ENCODE data around the gene NR2F1-AS1.
A peak's percentile ranks its signal among the peaks of the same experiment; 100 is the strongest.

The NR2F1-AS1 gene

GRCh38 chr5:93378073-93378472, 202.9 kb downstream of the NR2F1-AS1 start:
- peak; percentile 6 for DNase-seq

DNA sequence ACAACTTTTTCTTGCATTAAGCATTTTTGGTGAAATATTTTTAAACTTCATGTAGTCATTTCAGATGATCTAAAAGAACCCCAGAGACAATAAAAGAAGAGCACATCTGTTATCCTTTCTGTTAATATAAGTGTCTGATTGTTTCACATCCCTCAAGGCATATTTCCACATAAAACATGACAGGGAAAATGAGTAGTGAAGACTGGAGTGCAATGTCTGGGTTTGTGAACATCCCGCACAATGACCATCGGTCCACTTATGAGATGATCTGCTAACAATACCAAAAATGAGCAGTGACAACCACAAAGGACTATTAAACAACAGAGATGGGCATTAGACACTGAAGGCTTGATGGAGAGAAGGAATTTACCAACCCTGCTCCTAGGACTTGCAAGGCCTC, 209.1 kb downstream of the NR2F1-AS1 start:
- DNase-seq: no peak

GRCh38 chr5:93364378-93364777, 216.6 kb downstream of the NR2F1-AS1 start:
- DNase-seq: no peak

DNA sequence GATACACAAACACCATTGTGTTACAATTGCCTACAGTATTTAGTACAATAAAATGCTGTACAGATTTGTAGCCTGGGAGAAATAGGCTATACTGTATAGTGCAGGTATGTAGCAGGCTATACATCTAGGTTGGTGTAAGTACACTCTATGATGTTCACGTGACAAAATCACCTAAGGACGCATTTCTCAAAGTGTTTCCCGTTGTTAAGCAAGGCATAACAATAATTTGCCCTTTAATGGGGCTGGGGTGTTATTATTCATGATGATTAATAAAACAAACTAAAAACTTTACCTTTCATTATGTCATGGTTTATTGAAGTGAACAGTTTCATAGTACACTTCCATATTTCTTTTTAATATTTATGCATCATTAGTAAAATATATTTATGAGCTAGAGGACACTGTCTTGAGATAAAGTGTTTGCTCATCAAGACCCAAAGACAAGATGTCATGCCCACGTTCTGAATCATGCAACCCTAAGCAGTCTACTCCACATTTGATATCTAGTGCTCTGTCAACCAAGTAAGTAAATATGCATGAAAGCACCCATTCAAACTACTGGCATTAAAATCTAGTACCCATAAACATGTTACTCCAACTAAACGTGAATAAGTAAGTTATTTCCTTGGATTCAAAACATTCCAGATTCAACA, 220.5 kb downstream of the NR2F1-AS1 start:
- DNase-seq: no peak

GRCh38 chr5:93359960-93360305, 221.1 kb downstream of the NR2F1-AS1 start:
- no peak for DNase-seq

All from amniotic stem cell (primary cell).